D721Med (cell line): ENCODE results near the gene KRT85.

Experiments
- DNase-seq: peaks from one replicate; pipeline ENCODE4 v3.0.0; 2011; ENCODE audit warnings: low spot score; ENCODE audit not compliant: insufficient read length
- FAIRE-seq: peaks from 2 replicates; lab custom pipeline; 2011; peaks lifted over from hg19 to GRCh38; lab: Jason Lieb, UNC
- CTCF ChIP-seq: IDR thresholded peaks from 2 replicates; pipeline ENCODE4 v1.5.1; 2012; ENCODE audit warnings: mild to moderate bottlenecking, control low read depth; ENCODE audit not compliant: insufficient read depth; ENCODE audit errors: missing control alignments

Gene KRT85

GRCh38 chr12:52372216-52373154, 5.2 kb upstream of the KRT85 start:
- FAIRE-seq (no peak), DNase-seq (no peak)
- TF ChIP-seq CTCF, result peak; percentile 77

- FAIRE-seq (no peak), DNase-seq (no peak)
- TF ChIP-seq CTCF, result no peak
These were observed 4.4 kb upstream of the KRT85 start for GRCh38 chr12:52371716-52372115.

GRCh38 chr12:52370926-52371608, 3.8 kb upstream of the KRT85 start:
- TF ChIP-seq CTCF, result no peak
- FAIRE-seq, result no peak
- no peak for DNase-seq

- DNase-seq (no peak), FAIRE-seq (no peak)
- TF ChIP-seq CTCF, result no peak
These were observed 2.5 kb upstream of the KRT85 start for GRCh38 chr12:52369809-52370208.

- no peak for TF ChIP-seq CTCF
- no peak for FAIRE-seq
- DNase-seq, result no peak
These were observed 1.9 kb upstream of the KRT85 start for GRCh38 chr12:52369211-52369610.

- DNase-seq (no peak), FAIRE-seq (no peak)
- TF ChIP-seq CTCF, result no peak
These were observed 1.2 kb upstream of the KRT85 start for GRCh38 chr12:52368508-52368907.
